ENCODE data around the gene TMEM123.
"Not testable (repeated sequence)": the region's sequence is repeated elsewhere in the genome, so short reads cannot be mapped to it uniquely, and the experiment has no call there.

TMEM123 gene

GRCh38 chr11:102391549-102392237 lies 60.9 kb downstream of the TMEM123 start:
- DNase-seq, result no peak

- DNase-seq, result peak; percentile 71
These were observed 61.7 kb downstream of the TMEM123 start for GRCh38 chr11:102390667-102391465.

GRCh38 chr11:102389253-102389652 lies 63.3 kb downstream of the TMEM123 start:
- no peak for DNase-seq

DNA sequence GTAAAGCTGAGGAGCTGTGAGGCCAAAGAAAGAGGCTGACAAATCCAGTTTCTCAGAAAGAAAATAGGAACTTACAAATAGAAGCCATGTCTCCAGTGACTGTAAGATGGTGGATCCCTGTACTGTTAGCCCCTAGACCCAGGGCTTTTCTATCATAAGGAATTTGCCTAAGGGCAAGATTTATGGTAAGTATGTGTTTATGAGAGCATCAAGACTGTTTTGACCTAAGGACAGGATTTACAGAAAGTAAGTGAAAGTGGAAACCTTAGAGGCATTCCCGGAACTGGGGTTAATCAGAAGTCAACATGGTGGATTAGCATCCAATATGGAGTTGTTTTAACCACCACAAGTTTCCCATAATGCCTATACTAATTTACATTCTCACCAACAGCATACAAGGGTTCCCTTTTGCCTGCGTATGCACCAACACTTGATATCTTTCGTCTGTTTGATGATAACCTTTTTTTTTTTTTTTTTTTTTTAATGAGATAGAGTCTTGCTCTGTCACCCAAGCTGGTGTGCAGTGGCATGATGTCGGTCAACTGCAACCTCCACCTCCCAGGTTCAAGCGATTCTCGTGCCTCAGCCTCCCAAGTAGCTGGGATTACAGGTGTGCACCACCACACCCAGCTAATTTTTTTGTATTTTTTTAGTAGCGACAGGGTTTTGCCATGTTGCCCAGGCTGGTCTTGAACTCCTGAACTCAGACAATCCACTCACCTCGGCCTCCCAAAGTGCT lies 65.4 kb downstream of the TMEM123 start:
- DNase-seq, result no peak

GRCh38 chr11:102386136-102386734 lies 66.3 kb downstream of the TMEM123 start:
- DNase-seq, result no peak

GRCh38 chr11:102385085-102386007 lies 67.2 kb downstream of the TMEM123 start:
- no peak for DNase-seq

- no peak for DNase-seq
These were observed 68.0 kb downstream of the TMEM123 start for GRCh38 chr11:102384419-102385079.

DNA sequence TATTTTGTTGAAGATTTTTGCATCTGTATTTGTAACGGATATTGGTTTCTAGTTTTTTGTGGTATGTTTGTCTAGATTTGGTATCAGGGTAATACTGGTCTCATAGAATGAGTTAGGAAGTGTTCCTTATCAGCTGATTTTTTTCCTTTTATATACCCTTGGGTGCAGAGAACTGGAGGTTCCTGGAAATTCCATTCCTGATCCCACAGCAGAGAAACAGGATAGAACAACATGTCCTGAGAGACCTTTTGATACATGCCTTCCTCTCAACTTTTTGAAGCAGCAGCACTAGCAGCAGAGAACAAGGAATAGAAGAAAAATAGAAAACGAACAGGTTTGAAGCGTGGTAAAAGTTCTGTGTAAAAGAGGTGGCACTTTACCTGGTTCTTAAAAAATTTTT lies 68.7 kb downstream of the TMEM123 start:
- no peak for DNase-seq

- no peak for DNase-seq
These were observed 70.2 kb downstream of the TMEM123 start for GRCh38 chr11:102382384-102382783.

- DNase-seq, result no peak
These were observed 73.7 kb downstream of the TMEM123 start for GRCh38 chr11:102378818-102379217.

DNA sequence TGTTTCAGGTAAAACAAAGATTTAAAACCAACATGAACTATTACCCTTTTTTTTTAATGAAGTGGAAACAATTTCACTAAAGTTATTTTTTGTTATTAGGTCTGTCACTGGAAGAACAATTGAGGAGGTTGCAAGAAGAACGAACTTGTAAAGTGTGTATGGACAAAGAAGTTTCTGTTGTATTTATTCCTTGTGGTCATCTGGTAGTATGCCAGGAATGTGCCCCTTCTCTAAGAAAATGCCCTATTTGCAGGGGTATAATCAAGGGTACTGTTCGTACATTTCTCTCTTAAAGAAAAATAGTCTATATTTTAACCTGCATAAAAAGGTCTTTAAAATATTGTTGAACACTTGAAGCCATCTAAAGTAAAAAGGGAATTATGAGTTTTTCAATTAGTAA lies 74.7 kb downstream of the TMEM123 start:
- DNase-seq, result no peak

GRCh38 chr11:102375720-102376399 lies 76.7 kb downstream of the TMEM123 start:
- DNase-seq, result no peak

DNA sequence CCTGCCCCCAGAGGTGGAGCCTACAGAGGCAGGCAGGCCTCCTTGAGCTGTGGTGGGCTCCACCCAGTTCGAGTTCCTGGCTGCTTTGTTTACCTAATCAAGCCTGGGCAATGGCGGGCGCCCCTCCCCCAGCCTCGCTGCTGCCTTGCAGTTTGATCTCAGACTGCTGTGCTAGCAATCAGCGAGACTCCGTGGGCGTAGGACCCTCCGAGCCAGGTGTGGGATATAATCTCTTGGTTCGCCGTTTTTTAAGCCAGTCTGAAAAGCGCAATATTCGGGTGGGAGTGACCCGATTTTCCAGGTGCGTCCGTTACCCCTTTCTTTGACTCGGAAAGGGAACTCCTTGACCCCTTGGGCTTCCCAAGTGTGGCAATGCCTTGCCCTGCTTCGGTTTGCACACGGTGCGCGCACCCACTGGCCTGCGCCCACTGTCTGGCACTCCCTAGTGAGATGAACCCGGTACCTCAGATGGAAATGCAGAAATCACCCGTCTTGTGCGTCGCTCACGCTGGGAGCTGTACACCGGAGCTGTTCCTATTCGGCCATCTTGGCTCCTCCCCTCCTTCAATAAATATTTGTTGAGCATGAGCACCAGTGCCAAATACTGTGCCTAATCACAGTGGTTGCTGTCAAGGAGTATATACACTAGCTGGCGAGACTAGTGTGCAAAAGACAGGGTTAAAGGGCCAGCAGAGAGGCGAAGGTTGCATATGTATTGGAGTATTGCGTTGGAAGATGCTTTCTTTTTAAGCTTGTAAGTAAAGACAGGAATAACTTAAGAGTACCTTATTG lies 77.7 kb downstream of the TMEM123 start:
- DNase-seq, result not testable (repeated sequence)

GRCh38 chr11:102368472-102368871 lies 84.1 kb downstream of the TMEM123 start:
- DNase-seq, result peak; percentile 64

GRCh38 chr11:102367364-102367763 lies 85.2 kb downstream of the TMEM123 start:
- DNase-seq, result peak; percentile 11

- no peak for DNase-seq
These were observed 87.6 kb downstream of the TMEM123 start for GRCh38 chr11:102364991-102365390.

DNA sequence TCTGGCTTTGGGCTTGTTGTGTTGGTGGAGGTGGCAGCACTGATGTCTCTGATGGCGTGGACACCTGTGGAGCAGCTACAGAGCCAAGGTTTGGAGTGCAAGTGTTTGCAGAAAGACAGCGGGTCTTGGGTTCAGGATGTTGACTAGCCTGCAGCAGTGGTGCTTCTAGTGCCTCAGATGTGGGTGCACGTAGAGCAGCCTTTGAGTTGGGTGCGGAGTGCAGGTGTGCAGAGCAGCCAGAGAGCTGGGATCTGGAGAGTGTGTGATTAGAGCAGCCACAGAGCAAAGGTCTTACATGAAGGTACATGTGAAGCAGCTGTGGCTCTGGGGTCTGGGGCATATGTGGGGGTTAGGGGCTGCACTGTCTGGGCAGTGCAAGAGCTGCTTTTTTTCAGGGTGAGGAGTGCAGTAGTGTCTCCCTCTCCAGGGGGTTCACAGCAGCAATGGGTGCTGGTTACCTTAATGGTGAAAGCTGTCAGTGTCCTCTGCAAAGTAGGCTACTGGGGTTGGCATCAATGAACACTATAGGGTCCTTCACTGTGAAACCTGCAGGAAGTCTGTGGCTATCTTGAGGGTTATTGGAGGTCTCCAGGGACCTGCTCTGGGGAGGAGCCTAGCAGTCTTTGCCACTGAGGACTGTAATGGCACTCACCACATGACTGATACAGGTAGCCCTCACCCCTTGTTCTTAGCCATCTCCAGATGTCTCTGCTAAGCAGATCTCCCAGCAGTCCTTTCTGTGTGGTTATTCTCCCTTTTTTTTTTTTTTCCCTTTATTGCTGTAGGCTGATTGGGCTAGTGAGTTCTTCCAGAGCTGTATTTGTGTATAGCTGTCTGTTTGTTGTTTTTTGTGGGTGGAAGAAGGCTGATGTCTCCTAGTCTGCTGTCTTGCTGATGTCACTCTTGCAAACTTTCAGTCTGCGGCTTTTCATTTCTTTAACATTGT lies 91.2 kb downstream of the TMEM123 start:
- DNase-seq, result no peak

GRCh38 chr11:102360681-102361080 lies 91.9 kb downstream of the TMEM123 start:
- no peak for DNase-seq

- DNase-seq, result no peak
These were observed 93.2 kb downstream of the TMEM123 start for GRCh38 chr11:102359372-102359771.
